ENCODE data around the gene TRABD2A.
"Not testable (repeated sequence)": the region's sequence is repeated elsewhere in the genome, so short reads cannot be mapped to it uniquely, and the experiment has no call there.

The TRABD2A gene

GRCh38 chr2:84879584-84880394 lies 1.1 kb downstream of the TRABD2A start:
- DNase-seq (ENCODE audit: low read depth, low spot score) = no peak
- no peak overlapping the region for H3K27ac ChIP-seq (ENCODE audit: low read length)
- H3K4me3 ChIP-seq (ENCODE audit: low read length) = peak overlapping the region; percentile 63; the same call in 1 of the 2 replicates
- no peaks in the 10 kb centered on the region for H3K36me3 ChIP-seq (ENCODE audit: control insufficient read depth, insufficient read depth, low read length)
- H3K27me3 ChIP-seq (ENCODE audit: control insufficient read depth, insufficient read depth, low read length) = peaks cover 36% of the 10 kb centered on the region
- no peaks in the 10 kb centered on the region for H3K4me1 ChIP-seq (ENCODE audit: control insufficient read depth, insufficient read depth, low read length)
- no CpG with 5 or more reads among the region's 45 CpGs for WGBS (ENCODE audit: insufficient coverage, insufficient read length)
- H3K9me3 ChIP-seq (ENCODE audit: control insufficient read depth, insufficient read depth, low read length) = no peaks in the 10 kb centered on the region

GRCh38 chr2:84878896-84879583 lies 1.8 kb downstream of the TRABD2A start:
- Histone ChIP-seq H3K27me3 (ENCODE audit: control insufficient read depth, insufficient read depth, low read length) (peaks cover 36% of the 10 kb centered on the region), H3K27ac (ENCODE audit: low read length) (no peak overlapping the region), H3K4me3 (ENCODE audit: low read length) (no peak overlapping the region), H3K4me1 (ENCODE audit: control insufficient read depth, insufficient read depth, low read length) (no peaks in the 10 kb centered on the region), H3K36me3 (ENCODE audit: control insufficient read depth, insufficient read depth, low read length) (no peaks in the 10 kb centered on the region), H3K9me3 (ENCODE audit: control insufficient read depth, insufficient read depth, low read length) (no peaks in the 10 kb centered on the region)
- WGBS (ENCODE audit: insufficient coverage, insufficient read length) = no CpG with 5 or more reads among the region's 7 CpGs
- no peak for DNase-seq (ENCODE audit: low read depth, low spot score)

GRCh38 chr2:84878459-84878858 lies 2.4 kb downstream of the TRABD2A start:
- no CpG with 5 or more reads among the region's 1 CpG for WGBS (ENCODE audit: insufficient coverage, insufficient read length)

GRCh38 chr2:84876369-84876768 lies 4.5 kb downstream of the TRABD2A start:
- no peak overlapping the region for H3K4me3 ChIP-seq (ENCODE audit: low read length)
- no peaks in the 10 kb centered on the region for H3K9me3 ChIP-seq (ENCODE audit: control insufficient read depth, insufficient read depth, low read length)
- no peaks in the 10 kb centered on the region for H3K4me1 ChIP-seq (ENCODE audit: control insufficient read depth, insufficient read depth, low read length)
- no peak for DNase-seq (ENCODE audit: low read depth, low spot score)
- H3K27me3 ChIP-seq (ENCODE audit: control insufficient read depth, insufficient read depth, low read length) = peaks cover 33% of the 10 kb centered on the region
- H3K36me3 ChIP-seq (ENCODE audit: control insufficient read depth, insufficient read depth, low read length) = no peaks in the 10 kb centered on the region
- whole genome bisulfite sequencing (ENCODE audit: insufficient coverage, insufficient read length) = no CpG with 5 or more reads among the region's 3 CpGs
- no peak overlapping the region for H3K27ac ChIP-seq (ENCODE audit: low read length)

More at GRCh38 chr2:84878459-84878858, 2.4 kb downstream of the TRABD2A start:
- Histone ChIP-seq H3K4me3 (ENCODE audit: low read length) (no peak overlapping the region), H3K27ac (ENCODE audit: low read length) (no peak overlapping the region), H3K9me3 (ENCODE audit: control insufficient read depth, insufficient read depth, low read length) (no peaks in the 10 kb centered on the region), H3K4me1 (ENCODE audit: control insufficient read depth, insufficient read depth, low read length) (no peaks in the 10 kb centered on the region), H3K27me3 (ENCODE audit: control insufficient read depth, insufficient read depth, low read length) (peaks cover 36% of the 10 kb centered on the region), H3K36me3 (ENCODE audit: control insufficient read depth, insufficient read depth, low read length) (no peaks in the 10 kb centered on the region)
- no peak for DNase-seq (ENCODE audit: low read depth, low spot score)

GRCh38 chr2:84875619-84876018 lies 5.3 kb downstream of the TRABD2A start:
- not testable (repeated sequence) for H3K9me3 ChIP-seq (ENCODE audit: control insufficient read depth, insufficient read depth, low read length); H3K36me3 ChIP-seq (ENCODE audit: control insufficient read depth, insufficient read depth, low read length); H3K4me1 ChIP-seq (ENCODE audit: control insufficient read depth, insufficient read depth, low read length); H3K4me3 ChIP-seq (ENCODE audit: low read length); H3K27ac ChIP-seq (ENCODE audit: low read length); DNase-seq (ENCODE audit: low read depth, low spot score)
- WGBS (ENCODE audit: insufficient coverage, insufficient read length) = no CpG with 5 or more reads among the region's 1 CpG
- H3K27me3 ChIP-seq (ENCODE audit: control insufficient read depth, insufficient read depth, low read length) = peaks cover 28% of the 10 kb centered on the region

GRCh38 chr2:84875213-84875560 lies 5.7 kb downstream of the TRABD2A start:
- Histone ChIP-seq H3K9me3 (ENCODE audit: control insufficient read depth, insufficient read depth, low read length) (no peaks in the 10 kb centered on the region), H3K4me3 (ENCODE audit: low read length) (no peak overlapping the region), H3K27me3 (ENCODE audit: control insufficient read depth, insufficient read depth, low read length) (peaks cover 24% of the 10 kb centered on the region), H3K36me3 (ENCODE audit: control insufficient read depth, insufficient read depth, low read length) (no peaks in the 10 kb centered on the region), H3K4me1 (ENCODE audit: control insufficient read depth, insufficient read depth, low read length) (no peaks in the 10 kb centered on the region), H3K27ac (ENCODE audit: low read length) (no peak overlapping the region)
- no CpG with 5 or more reads among the region's 4 CpGs for WGBS (ENCODE audit: insufficient coverage, insufficient read length)
- DNase-seq (ENCODE audit: low read depth, low spot score) = no peak

- no CpG with 5 or more reads among the region's 7 CpGs for WGBS (ENCODE audit: insufficient coverage, insufficient read length)
- no peak for DNase-seq (ENCODE audit: low read depth, low spot score)
These were observed 6.3 kb downstream of the TRABD2A start for GRCh38 chr2:84874381-84875212.

GRCh38 chr2:84873350-84873749 lies 7.5 kb downstream of the TRABD2A start:
- WGBS (ENCODE audit: insufficient coverage, insufficient read length) = no CpG with 5 or more reads among the region's 5 CpGs

More at GRCh38 chr2:84874381-84875212, 6.3 kb downstream of the TRABD2A start:
- Histone ChIP-seq H3K27me3 (ENCODE audit: control insufficient read depth, insufficient read depth, low read length) (peaks cover 19% of the 10 kb centered on the region; the same call in 1 of the 2 replicates), H3K9me3 (ENCODE audit: control insufficient read depth, insufficient read depth, low read length) (no peaks in the 10 kb centered on the region), H3K27ac (ENCODE audit: low read length) (no peak overlapping the region), H3K4me3 (ENCODE audit: low read length) (no peak overlapping the region), H3K36me3 (ENCODE audit: control insufficient read depth, insufficient read depth, low read length) (no peaks in the 10 kb centered on the region), H3K4me1 (ENCODE audit: control insufficient read depth, insufficient read depth, low read length) (no peaks in the 10 kb centered on the region)

GRCh38 chr2:84872691-84873090 lies 8.2 kb downstream of the TRABD2A start:
- H3K4me1 ChIP-seq (ENCODE audit: control insufficient read depth, insufficient read depth, low read length); DNase-seq (ENCODE audit: low read depth, low spot score); H3K27me3 ChIP-seq (ENCODE audit: control insufficient read depth, insufficient read depth, low read length); H3K9me3 ChIP-seq (ENCODE audit: control insufficient read depth, insufficient read depth, low read length); H3K27ac ChIP-seq (ENCODE audit: low read length); H3K4me3 ChIP-seq (ENCODE audit: low read length); H3K36me3 ChIP-seq (ENCODE audit: control insufficient read depth, insufficient read depth, low read length): not testable (repeated sequence)
- WGBS (ENCODE audit: insufficient coverage, insufficient read length) = no CpG with 5 or more reads among the region's 9 CpGs

More at GRCh38 chr2:84873350-84873749, 7.5 kb downstream of the TRABD2A start:
- no peaks in the 10 kb centered on the region for H3K36me3 ChIP-seq (ENCODE audit: control insufficient read depth, insufficient read depth, low read length)
- no peak overlapping the region for H3K27ac ChIP-seq (ENCODE audit: low read length)
- H3K27me3 ChIP-seq (ENCODE audit: control insufficient read depth, insufficient read depth, low read length) = peaks cover 6% of the 10 kb centered on the region
- H3K9me3 ChIP-seq (ENCODE audit: control insufficient read depth, insufficient read depth, low read length) = no peaks in the 10 kb centered on the region
- no peaks in the 10 kb centered on the region for H3K4me1 ChIP-seq (ENCODE audit: control insufficient read depth, insufficient read depth, low read length)
- DNase-seq (ENCODE audit: low read depth, low spot score) = no peak
- no peak overlapping the region for H3K4me3 ChIP-seq (ENCODE audit: low read length)

GRCh38 chr2:84870306-84870705 lies 10.6 kb downstream of the TRABD2A start:
- no peak for DNase-seq (ENCODE audit: low read depth, low spot score)
- H3K27ac ChIP-seq (ENCODE audit: low read length) = no peak overlapping the region
- no peaks in the 10 kb centered on the region for H3K4me1 ChIP-seq (ENCODE audit: control insufficient read depth, insufficient read depth, low read length)
- H3K27me3 ChIP-seq (ENCODE audit: control insufficient read depth, insufficient read depth, low read length) = no peaks in the 10 kb centered on the region; the same call in 1 of the 2 replicates
- no CpG with 5 or more reads among the region's 11 CpGs for WGBS (ENCODE audit: insufficient coverage, insufficient read length)
- H3K4me3 ChIP-seq (ENCODE audit: low read length) = no peak overlapping the region
- H3K9me3 ChIP-seq (ENCODE audit: control insufficient read depth, insufficient read depth, low read length) = no peaks in the 10 kb centered on the region
- H3K36me3 ChIP-seq (ENCODE audit: control insufficient read depth, insufficient read depth, low read length) = no peaks in the 10 kb centered on the region

All from iPS DF 6.9 (cell line).